Lower lobe of right lung (tissue), 2 donors: ENCODE results near the gene PKHD1. TPM values are rescaled to one million over a fixed set of nuclear protein-coding genes. Genes with fewer than 3 reads are reported as not detected.
"Not testable (repeated sequence)": the region's sequence is repeated elsewhere in the genome, so short reads cannot be mapped to it uniquely, and the experiment has no call there.

Experiments used
- ATAC-seq, 2 donors: fragments of 200-7000 bp; cut with Tn5 transposase; one replicate each; pipeline ENCODE4 v1.9.1; 2020 to 2022; ENCODE audit warnings: mild to moderate bottlenecking in 2 of 2, moderate library complexity in 2 of 2
- DNase-seq: peaks from one replicate; pipeline ENCODE4 v3.0.0-alpha.2; 2020
- H3K27ac ChIP-seq: fragments of 200-600 bp; one replicate; pipeline ENCODE4 v1.8.0; 2022
- H3K27me3 ChIP-seq: fragments of 200-600 bp; one replicate; pipeline ENCODE4 v1.8.0; 2022; ENCODE audit warnings: low read depth
- H3K36me3 ChIP-seq: fragments of 200-600 bp; one replicate; pipeline ENCODE4 v1.8.0; 2022; ENCODE audit warnings: mild to moderate bottlenecking
- H3K4me1 ChIP-seq: fragments of 200-600 bp; one replicate; pipeline ENCODE4 v1.8.0; 2022
- H3K4me3 ChIP-seq: fragments of 200-600 bp; one replicate; pipeline ENCODE4 v1.8.0; 2022; ENCODE audit warnings: mild to moderate bottlenecking
- H3K9me3 ChIP-seq: fragments of 200-600 bp; one replicate; pipeline ENCODE4 v1.8.0; 2022
- CTCF ChIP-seq: fragments of 200-600 bp; IDR thresholded peaks from one replicate; pipeline ENCODE4 v1.8.0; 2022; ENCODE audit warnings: antibody characterized with exemption, mild to moderate bottlenecking
- intact Hi-C: fragments of 100-400 bp; cut with DNase I; formaldehyde crosslinking; loops from one replicate; pipeline ENCODE4 v1.11.0; 2022
- total RNA-seq: library from RNA; stranded (reverse); fragmentation: NEBNext Ultra II Directional; extraction: Animal tissue kit (Norgen Biotek cat#: 25700); gene quantifications from one replicate; pipeline ENCODE4 v1.2.1, GENCODE V29; 2021
- donor health status: DM: no; HTN: yes; CAD: no; lungs with severe emphysema.

PKHD1 gene
- total RNA-seq, 1 donor from 2014 or later: 0.09 TPM

GRCh38 chr6:51983564-51983963, 103.8 kb downstream of the PKHD1 start:
- Histone ChIP-seq H3K36me3 (no peaks in the 10 kb centered on the region), H3K27ac (no peak overlapping the region), H3K27me3 (peaks cover 3% of the 10 kb centered on the region), H3K4me3 (no peak overlapping the region), H3K9me3 (no peaks in the 10 kb centered on the region), H3K4me1 (no peaks in the 10 kb centered on the region)
- no peak for TF ChIP-seq CTCF
- DNase-seq (no peak), ATAC-seq (no peak)
- intact Hi-C loops: no loop called here

GRCh38 chr6:51982695-51983094, 104.7 kb downstream of the PKHD1 start:
- H3K27me3 ChIP-seq, H3K4me3 ChIP-seq, H3K36me3 ChIP-seq, H3K9me3 ChIP-seq, ATAC-seq, DNase-seq, H3K27ac ChIP-seq, intact Hi-C loops, H3K4me1 ChIP-seq: not testable (repeated sequence)

- no peak overlapping the region for H3K27ac ChIP-seq
- DNase-seq (no peak), ATAC-seq (no peak)
- H3K27me3 ChIP-seq: no peaks in the 10 kb centered on the region
- H3K4me1 ChIP-seq: no peaks in the 10 kb centered on the region
- intact Hi-C loops: no loop called here
- TF ChIP-seq CTCF: no peak
- H3K9me3 ChIP-seq: no peaks in the 10 kb centered on the region
- no peak overlapping the region for H3K4me3 ChIP-seq
- H3K36me3 ChIP-seq: no peaks in the 10 kb centered on the region
Observed at GRCh38 chr6:51976374-51976773, 111.0 kb downstream of the PKHD1 start.

GRCh38 chr6:51972659-51973058, 114.8 kb downstream of the PKHD1 start:
- DNase-seq: no peak
- no peak for ATAC-seq

GRCh38 chr6:51968265-51968664, 119.1 kb downstream of the PKHD1 start:
- DNase-seq: no peak
- intact Hi-C loops: no loop called here
- Histone ChIP-seq H3K27me3 (no peaks in the 10 kb centered on the region), H3K9me3 (no peaks in the 10 kb centered on the region), H3K4me3 (no peak overlapping the region), H3K4me1 (no peaks in the 10 kb centered on the region), H3K36me3 (no peaks in the 10 kb centered on the region), H3K27ac (no peak overlapping the region)
- TF ChIP-seq CTCF: no peak
- no peak for ATAC-seq

More at GRCh38 chr6:51972659-51973058, 114.8 kb downstream of the PKHD1 start:
- intact Hi-C loops: no loop called here
- Histone ChIP-seq H3K4me3 (no peak overlapping the region), H3K4me1 (no peaks in the 10 kb centered on the region), H3K27ac (no peak overlapping the region), H3K9me3 (no peaks in the 10 kb centered on the region), H3K27me3 (no peaks in the 10 kb centered on the region), H3K36me3 (no peaks in the 10 kb centered on the region)
- TF ChIP-seq CTCF: no peak

- intact Hi-C loops: no loop called here
- Histone ChIP-seq H3K27me3 (no peaks in the 10 kb centered on the region), H3K4me3 (no peak overlapping the region), H3K9me3 (no peaks in the 10 kb centered on the region), H3K27ac (no peak overlapping the region), H3K36me3 (no peaks in the 10 kb centered on the region), H3K4me1 (no peaks in the 10 kb centered on the region)
- DNase-seq: no peak
- no peak for ATAC-seq
- TF ChIP-seq CTCF: no peak
Observed at GRCh38 chr6:51965222-51965801, 122.1 kb downstream of the PKHD1 start.
